GM21515 (cell line): Measurements from ENCODE around the gene INHBE.
A peak's percentile ranks its signal among the peaks of the same experiment; 100 is the strongest.
"Not testable (repeated sequence)": the region's sequence is repeated elsewhere in the genome, so short reads cannot be mapped to it uniquely, and the experiment has no call there.

Experiments used
- ATAC-seq: cut with Tn5 transposase; IDR thresholded peaks from one replicate; pipeline ENCODE4 v1.9.1; 2021; ENCODE audit not compliant: unreplicated experiment

INHBE gene

GRCh38 chr12:57439762-57440266, 15.3 kb upstream of the INHBE start:
- no peak for ATAC-seq

GRCh38 chr12:57441393-57441792, 13.7 kb upstream of the INHBE start:
- not testable (repeated sequence) for ATAC-seq

DNA sequence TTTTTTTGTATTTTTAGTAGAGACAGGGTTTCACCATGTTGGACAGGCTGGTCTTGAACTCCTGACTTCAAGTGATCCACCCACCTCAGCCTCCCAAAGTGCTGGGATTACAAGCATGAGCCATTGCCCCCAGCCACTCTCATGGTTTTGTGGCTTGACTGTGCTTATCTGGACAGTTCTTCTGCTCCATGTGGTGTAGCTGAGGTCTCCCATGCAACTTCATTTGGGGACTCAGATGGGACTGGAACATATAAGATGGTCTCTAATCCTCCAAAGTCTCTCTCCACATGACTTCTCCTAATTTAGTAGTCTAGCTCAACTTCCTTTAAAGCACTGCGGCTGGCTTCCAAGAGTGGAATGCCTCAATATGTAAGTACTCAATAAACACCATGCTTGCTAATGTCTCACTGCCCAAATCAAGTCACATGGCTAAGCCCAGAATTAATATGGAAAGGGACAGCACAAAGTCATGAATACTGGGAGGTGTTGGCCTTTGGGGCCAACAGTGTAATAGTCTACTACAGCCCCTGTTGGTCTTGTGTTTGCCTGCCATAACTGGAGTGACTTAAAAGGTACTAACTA, 13.2 kb upstream of the INHBE start:
- ATAC-seq = no peak

- not testable (repeated sequence) for ATAC-seq
These were observed 10.8 kb upstream of the INHBE start for GRCh38 chr12:57444337-57444736.

DNA sequence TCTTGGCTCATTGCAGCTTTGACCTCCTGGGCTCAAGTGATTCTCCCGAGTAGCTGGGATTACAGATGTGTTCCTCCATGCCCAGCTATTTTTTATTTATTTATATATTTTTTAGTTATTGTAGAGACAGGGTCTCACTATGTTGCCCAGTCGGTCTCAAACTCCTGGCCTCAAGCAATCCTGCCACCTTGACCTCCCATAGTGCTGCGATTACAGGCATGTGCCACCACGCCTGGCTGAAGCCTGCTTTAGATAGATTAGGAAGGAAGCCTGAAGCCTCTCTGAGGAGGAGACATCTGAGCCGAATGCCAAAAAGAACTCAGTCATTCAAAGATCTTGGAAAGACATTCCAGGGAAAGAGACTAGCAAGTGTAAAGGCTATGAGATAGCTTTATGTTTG, 10.4 kb upstream of the INHBE start:
- ATAC-seq = no peak

GRCh38 chr12:57446292-57446960, 8.7 kb upstream of the INHBE start:
- no peak for ATAC-seq

DNA sequence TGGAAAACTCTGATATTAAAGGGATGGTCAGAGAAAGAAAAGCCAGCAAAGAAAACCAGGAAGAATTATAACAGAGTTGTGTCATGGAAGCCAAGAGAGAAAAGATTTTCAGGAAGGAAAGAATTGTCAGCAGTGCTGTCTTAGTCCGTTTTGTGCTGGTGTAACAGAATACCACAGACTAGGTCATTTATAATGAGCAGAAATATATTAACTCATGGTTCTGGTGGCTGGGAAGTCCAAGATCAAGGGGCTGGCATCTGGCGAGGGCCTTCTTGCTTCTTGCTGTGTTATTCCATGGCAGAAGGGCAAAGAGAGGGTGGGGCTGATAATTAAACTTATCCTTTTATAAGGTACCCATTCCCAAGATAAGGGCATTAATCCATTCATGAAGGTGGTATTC, 6.4 kb upstream of the INHBE start:
- ATAC-seq = no peak

DNA sequence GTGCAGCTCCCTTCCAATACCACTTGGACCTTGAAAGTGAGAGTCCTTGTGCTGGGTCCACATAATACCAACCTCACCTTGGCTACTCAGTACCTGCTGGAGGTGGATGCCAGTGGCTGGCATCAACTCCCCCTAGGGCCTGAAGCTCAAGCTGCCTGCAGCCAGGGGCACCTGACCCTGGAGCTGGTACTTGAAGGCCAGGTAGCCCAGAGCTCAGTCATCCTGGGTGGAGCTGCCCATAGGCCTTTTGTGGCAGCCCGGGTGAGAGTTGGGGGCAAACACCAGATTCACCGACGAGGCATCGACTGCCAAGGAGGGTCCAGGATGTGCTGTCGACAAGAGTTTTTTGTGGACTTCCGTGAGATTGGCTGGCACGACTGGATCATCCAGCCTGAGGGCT, 5.7 kb upstream of the INHBE start:
- no peak for ATAC-seq

DNA sequence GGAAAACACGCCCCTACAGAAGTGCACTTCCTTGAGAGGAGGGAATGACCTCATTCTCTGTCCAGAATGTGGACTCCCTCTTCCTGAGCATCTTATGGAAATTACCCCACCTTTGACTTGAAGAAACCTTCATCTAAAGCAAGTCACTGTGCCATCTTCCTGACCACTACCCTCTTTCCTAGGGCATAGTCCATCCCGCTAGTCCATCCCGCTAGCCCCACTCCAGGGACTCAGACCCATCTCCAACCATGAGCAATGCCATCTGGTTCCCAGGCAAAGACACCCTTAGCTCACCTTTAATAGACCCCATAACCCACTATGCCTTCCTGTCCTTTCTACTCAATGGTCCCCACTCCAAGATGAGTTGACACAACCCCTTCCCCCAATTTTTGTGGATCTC, 5.0 kb upstream of the INHBE start:
- no peak for ATAC-seq

DNA sequence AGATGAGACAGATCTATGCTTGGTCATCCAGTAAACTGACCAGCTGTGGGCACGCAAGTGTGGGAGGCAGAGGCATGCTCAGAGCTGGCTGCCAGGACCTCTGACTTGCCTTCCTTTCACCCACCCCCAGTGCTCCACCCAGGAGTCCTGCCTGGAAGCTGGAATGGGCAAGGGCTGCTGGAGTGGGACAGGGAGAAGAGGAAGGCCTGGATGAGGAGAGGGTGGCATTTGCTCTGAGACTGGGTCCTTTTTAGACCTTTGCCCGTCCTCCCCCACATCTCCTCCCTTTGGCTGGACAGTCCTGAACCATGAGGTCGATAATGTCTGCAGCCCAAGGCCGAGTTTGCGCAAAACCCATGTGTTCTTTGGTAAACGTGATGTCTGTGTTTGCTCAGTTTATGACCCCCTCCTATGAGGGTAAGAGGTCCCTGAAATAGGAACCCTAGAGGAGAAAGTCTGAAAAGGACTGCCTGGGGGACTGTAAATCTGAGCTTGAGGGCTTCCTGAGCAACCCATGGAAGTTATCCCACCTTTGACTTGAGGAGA, 3.8 kb upstream of the INHBE start:
- no peak for ATAC-seq

DNA sequence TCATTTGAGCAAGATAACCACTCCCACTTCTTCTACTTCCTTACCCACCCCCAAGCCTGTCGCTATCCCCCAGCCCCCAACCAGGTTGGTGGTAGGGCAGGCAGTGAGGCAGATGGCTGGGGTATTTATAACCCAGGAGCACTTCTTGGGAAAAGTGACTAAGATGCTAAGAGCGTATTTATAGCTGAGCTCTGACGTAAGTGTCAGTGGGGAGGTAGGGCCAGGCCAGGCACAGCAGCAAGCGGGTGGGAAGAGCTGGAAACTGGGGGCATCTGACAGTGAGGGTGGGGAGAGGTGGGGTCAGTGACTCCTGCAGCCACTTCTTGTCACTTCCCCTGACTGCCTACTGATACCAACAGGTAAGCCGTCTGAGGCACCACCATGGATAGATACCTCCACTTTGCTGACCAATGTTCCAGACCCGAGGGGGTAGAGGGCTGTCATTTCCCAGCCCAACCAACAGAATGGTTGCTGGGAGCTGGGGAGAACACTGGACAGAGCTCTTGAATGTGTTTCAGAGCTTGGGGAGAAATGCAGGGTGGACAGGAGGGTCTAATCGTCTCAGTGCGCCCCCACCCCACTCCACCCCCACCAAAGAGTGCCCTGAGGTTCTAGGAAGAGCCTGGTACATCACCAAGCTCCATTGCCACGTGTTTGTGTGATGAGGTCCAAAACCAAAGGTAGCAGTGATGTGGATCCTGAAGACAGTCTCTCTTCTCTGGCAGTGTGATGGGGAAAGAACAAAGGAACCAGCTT, 2.7 kb upstream of the INHBE start:
- ATAC-seq = no peak

- no peak for ATAC-seq
These were observed 2.1 kb upstream of the INHBE start for GRCh38 chr12:57452937-57453509.

DNA sequence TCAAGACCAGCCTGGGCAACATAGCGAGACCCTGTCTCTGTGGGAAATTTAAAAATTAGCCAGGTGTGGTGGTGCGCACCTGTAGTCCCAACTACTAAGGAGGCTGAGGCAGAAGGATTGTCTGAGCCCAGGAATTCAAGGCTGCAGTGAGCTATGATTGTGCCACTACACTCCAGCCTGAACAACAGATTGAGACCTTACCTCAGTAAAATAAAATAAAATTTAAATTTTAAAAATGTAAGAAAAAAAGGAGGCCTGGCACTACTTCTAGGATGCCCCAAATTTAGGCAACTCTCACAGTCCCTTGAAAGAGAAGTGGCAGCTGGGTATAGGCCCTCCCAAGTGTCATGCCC, 918 bp upstream of the INHBE start:
- ATAC-seq = no peak

DNA sequence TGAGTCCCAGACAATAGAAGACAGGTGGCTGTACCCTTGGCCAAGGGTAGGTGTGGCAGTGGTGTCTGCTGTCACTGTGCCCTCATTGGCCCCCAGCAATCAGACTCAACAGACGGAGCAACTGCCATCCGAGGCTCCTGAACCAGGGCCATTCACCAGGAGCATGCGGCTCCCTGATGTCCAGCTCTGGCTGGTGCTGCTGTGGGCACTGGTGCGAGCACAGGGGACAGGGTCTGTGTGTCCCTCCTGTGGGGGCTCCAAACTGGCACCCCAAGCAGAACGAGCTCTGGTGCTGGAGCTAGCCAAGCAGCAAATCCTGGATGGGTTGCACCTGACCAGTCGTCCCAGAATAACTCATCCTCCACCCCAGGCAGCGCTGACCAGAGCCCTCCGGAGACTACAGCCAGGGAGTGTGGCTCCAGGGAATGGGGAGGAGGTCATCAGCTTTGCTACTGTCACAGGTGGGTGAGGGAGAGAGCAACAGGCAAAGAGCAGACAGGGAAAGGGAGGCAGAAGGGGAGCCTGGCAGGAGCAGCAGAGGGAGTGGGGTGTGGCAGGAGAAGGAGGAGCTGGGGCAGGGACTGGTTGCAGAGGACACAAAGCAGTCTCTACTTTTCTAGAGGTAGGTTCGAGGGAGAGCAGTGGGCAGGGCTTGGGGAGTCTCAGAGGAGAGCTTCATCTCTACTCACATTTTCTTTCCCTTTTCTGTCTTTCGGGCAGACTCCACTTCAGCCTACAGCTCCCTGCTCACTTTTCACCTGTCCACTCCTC, 452 bp downstream of the INHBE start:
- no peak for ATAC-seq

DNA sequence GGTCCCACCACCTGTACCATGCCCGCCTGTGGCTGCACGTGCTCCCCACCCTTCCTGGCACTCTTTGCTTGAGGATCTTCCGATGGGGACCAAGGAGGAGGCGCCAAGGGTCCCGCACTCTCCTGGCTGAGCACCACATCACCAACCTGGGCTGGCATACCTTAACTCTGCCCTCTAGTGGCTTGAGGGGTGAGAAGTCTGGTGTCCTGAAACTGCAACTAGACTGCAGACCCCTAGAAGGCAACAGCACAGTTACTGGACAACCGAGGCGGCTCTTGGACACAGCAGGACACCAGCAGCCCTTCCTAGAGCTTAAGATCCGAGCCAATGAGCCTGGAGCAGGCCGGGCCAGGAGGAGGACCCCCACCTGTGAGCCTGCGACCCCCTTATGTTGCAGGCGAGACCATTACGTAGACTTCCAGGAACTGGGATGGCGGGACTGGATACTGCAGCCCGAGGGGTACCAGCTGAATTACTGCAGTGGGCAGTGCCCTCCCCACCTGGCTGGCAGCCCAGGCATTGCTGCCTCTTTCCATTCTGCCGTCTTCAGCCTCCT, 1.1 kb downstream of the INHBE start:
- ATAC-seq = no peak

DNA sequence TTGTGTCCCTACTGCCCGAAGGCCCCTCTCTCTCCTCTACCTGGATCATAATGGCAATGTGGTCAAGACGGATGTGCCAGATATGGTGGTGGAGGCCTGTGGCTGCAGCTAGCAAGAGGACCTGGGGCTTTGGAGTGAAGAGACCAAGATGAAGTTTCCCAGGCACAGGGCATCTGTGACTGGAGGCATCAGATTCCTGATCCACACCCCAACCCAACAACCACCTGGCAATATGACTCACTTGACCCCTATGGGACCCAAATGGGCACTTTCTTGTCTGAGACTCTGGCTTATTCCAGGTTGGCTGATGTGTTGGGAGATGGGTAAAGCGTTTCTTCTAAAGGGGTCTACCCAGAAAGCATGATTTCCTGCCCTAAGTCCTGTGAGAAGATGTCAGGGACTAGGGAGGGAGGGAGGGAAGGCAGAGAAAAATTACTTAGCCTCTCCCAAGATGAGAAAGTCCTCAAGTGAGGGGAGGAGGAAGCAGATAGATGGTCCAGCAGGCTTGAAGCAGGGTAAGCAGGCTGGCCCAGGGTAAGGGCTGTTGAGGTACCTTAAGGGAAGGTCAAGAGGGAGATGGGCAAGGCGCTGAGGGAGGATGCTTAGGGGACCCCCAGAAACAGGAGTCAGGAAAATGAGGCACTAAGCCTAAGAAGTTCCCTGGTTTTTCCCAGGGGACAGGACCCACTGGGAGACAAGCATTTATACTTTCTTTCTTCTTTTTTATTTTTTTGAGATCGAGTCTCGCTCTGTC, 1.8 kb downstream of the INHBE start:
- no peak for ATAC-seq

DNA sequence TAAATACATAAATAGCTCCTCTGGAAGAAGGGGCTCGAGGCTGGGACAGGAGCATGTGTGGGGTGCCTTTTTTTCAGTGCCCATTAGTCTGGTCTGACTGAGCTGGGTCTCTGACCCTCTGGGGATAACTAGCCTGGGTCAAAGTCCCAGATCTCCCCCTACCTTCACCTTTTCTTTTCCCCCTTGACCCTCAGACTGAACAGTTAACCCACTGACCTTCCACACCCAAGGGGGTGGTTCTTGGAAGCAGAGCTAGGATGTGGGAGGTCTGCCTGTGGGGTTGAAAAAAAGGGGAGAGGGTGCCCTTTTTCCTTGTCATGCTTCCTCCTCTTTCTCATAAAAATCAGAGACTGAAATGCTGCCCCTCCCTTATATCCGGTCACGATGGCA, 3.6 kb downstream of the INHBE start:
- ATAC-seq = no peak

GRCh38 chr12:57459055-57459749, 4.1 kb downstream of the INHBE start:
- peak; percentile 60 for ATAC-seq

GRCh38 chr12:57459750-57460467, 4.8 kb downstream of the INHBE start, which contains the start of gene GLI1:
TSS of gene GLI1 (plus strand) at chr12:57459785. CDS start at chr12:57463692, 3,907 bp downstream.
- no peak for ATAC-seq
